COLO829 (cell line): ENCODE measurements around the gene ISOC2.
"Not testable (repeated sequence)": the region's sequence is repeated elsewhere in the genome, so short reads cannot be mapped to it uniquely, and the experiment has no call there.

Source experiments
- DNase-seq: peaks from one replicate; pipeline ENCODE4 v3.0.0; 2012; ENCODE audit warnings: low spot score

ISOC2 gene, protein sequence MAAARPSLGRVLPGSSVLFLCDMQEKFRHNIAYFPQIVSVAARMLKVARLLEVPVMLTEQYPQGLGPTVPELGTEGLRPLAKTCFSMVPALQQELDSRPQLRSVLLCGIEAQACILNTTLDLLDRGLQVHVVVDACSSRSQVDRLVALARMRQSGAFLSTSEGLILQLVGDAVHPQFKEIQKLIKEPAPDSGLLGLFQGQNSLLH

DNA sequence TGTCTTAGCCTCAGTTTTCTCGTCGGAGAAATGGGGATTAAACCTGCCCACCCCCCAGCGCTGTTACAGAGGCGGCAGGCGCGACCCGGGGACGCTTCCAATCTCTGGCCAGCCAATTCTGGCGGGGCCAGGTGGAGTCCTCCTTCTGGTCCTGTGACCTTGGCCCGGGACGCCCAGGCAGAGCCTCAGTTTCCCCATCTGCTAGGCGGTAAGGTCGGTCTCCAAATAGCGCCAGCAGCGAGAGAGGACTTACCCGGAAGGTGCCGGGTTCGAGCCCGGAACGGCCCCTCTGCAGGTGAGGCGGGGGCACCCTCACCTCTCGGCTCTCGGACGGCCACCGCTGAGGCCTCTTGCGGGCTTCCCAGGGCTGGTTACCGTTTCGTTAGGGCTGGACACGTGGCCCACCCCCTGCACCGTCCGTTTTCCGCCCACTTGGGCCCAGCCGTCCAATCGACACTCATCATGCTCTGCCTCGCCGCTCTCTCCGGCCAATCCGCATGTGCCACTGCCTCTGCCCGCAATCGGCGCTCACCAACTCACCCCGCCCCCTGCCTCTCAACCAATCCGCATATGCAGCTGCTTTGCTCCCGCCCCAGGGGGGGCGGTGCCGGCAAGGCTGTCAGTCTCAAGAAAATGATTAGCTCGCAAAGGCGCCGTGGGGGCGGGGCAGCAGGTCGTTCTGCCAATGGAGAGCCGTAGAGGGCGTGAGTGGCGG is at the start of gene ISOC2:
TSS of gene ISOC2 (minus strand) at position 384 of the 715 bp plus-strand sequence. CDS start 5,156 bp downstream, outside the sequence.
- peak; percentile 98 for DNase-seq

DNA sequence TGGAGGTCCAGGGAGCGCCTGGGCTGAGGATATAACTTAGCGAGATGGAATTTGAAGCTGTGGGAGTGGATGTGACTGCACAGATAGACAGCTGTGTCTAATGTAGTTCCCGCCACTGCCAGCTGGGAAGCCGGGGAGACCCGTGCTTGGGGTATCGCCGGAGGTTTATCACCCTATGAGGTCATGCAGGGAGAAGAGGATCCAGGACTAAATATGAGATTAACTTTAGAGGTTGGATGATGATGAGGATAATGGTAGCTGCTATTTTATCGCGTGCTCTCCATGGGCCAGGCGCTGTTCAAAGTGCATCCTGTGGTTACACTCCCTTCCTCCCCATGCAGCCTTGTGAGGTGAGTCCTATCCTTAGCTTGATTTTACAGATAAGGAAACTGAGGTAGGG is 46.7 kb upstream of the ISOC2 start:
- DNase-seq = no peak

DNA sequence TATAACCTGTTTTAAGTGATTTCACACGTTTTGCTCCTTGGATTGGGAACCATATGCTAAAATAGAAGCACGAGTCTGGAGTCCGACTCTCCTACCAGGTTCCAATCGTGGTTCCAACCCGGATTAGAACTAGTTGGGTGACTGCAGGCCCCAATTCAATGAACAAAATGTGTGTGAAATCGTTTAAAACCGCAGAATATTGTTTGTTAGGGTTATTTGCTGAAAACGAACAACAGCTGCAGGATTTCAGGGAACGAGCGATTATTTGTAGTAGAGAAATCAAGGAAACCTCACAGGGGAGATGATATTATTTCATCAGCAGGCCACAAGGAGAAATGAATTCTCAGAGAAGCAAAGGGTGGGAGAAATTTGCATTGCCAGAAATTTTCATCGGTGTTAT is 43.5 kb upstream of the ISOC2 start:
- DNase-seq = no peak

DNA sequence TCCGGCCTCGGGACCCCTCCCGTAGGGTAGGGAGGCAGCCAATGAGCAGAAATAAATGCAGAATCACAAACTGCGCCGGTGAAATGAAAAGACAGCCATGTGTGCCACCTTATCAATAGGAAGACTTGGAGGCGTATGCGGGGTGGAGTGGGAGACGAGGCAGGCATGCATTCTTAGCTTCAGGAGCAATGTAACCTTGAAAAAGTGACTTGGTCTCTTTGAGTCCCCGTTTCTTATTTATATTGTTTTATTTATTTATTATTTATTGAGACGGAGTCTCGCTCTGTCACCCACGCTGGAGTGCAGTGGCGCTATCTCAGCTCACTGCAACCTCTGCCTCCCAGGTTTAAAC is 42.8 kb upstream of the ISOC2 start:
- no peak for DNase-seq

DNA sequence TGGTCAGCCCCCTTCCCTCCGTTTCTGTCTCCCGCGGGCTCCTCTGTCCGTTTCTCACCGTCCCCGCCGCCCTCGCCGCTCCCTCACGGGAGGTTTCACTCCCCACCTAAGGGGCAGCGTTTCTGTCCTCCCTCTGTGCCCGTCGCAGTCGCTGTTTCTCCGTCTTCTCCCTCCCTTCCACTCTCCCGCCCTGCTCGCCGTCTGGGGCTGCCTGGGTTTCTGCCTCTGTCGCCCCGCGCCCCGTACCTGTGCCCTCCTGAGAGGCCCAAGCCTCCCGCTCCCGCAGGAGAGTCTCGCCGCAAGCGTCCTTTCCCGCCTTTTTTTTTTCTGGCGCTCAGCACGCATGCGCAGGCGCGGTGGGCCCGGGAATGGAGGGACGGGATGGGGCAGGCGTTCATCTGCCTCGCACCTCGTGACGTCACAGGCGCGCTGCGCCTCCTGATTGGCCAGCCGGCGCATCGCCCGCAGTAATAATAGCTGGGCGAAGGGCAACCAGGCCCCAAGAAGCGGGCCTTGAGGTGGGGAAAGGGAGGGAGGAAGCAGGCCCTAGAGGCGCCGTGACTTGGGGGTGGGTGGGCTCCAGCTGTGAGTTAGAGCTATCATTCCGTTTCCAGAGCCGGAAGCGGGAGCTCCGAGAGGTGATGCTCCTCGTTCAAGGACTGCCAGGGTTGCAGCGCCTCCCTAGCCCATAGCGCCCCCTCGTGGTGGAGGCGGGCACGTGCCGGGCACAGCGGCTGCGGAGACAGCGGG is 42.2 kb upstream of the ISOC2 start:
- DNase-seq = peak; percentile 98

DNA sequence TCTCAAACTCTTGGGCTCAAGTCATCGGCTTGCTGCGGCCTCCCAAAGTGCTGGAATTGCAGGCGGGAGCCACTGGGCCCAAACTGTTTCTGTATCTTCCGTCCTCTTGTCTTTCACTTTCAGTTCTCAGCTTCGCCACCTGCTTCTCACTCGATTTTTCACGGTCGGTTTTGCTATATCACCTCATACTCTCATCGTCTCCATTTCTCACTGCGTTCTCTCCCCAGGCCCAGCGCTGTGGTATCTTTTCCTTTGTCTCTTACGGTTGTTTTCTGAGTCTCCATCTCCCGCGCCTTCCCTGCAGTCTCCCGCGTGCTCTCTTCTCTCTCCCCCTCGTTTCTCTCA is 41.7 kb upstream of the ISOC2 start:
- no peak for DNase-seq

DNA sequence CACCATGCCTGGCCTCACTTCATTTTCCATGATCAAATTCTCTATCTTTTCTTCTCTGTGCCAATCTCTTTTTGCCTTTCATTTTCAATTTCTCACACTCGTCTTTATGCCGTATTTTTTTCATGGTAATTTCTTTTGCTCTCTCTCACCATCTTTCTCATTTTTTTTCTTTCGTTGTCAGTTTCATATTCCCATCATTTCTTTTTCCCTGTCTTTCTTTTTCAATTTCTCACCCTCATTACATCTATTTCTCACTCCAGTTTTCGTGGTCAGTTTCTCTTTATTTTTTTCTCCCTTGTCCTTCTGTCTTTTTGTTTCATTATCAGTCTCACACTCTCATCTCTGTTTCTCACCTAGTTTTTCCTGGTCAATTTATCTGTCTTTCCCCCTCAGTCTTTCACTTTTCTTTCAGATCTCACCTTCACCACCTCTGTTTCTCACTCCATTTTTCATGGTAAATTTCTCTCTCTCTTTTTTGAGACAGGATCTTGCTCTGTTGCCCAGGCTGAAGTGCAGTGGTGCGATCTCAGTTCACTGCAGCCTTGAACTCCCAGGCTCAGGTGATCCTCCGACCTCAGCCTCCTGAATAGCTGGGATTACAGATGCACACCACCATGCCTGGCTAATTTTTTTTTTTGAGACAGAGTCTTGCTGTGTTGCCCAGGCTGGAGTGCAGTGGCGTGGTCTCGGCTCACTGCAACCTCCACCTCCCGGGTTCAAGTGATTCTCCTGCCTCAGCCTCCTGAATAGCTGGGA is 40.9 kb upstream of the ISOC2 start:
- no peak for DNase-seq

DNA sequence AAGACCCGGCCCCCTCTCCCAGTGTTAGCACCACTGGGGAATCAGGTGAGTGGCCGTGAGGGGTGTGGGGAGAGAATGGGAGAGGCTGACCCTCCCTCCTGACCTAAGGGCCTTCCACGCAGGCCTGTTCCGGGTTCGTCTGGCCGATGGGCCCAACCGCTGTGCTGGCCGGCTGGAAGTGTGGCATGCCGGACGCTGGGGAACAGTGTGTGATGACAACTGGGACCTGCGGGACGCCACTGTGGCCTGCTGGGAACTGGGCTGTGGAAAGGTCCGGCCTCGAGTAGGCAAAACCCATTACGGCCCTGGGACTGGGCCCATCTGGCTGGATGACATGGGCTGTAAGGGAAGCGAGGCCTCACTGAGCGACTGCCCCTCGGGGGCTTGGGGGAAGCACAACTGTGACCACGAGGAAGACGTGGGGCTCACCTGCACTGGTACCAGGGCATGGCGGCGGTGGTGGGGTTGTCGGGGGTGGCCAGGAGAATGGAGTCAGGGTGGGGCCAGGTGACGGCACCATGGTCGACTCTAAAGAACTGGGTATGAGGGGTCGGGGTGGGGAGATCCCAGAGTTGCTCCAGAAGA is 39.0 kb upstream of the ISOC2 start:
- no peak for DNase-seq

DNA sequence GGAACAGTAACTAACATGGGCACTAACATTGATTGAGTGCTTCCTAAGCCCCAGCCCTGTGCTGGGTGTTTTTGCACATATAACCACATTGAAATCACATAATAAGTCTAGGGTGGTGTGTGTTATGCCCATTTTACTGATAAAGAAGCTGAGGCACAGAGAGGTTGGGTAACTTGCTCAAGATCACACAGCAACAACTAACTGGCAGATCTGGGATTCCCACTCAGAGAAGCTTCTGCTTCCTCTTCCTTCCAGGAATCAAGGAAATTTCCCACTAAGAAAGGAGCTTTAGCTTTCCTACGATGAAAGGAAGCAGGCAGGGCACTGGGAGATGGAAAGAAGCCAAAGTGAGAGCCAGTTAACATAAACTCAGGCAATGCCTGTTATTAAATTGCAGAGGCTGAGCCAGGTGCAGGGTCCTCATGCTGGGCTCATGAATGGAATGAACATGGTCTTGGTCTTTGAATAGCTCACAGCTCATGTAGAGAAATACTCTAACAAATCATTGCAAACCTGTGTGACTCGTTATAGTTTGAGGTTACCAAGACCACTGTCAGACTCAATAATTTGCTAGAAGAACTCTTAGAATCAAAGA is 36.9 kb upstream of the ISOC2 start:
- DNase-seq = no peak

DNA sequence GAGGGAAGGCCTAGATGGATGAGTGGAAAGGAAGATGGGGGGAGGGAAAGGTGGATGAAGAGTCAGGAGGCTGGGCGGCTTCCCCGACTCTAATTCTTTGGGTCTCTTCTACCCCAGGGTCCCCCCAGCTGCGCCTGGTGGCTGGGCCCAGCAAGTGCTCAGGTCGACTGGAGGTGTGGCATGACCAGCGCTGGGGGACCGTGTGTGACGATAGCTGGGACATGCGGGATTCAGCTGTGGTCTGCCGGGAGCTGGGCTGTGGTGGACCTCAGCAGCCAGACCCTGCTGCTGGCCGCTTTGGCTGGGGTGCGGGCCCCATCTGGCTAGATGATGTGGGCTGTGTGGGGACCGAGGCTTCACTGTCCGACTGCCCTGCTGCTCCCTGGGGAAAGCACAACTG is 36.3 kb upstream of the ISOC2 start:
- DNase-seq = no peak

DNA sequence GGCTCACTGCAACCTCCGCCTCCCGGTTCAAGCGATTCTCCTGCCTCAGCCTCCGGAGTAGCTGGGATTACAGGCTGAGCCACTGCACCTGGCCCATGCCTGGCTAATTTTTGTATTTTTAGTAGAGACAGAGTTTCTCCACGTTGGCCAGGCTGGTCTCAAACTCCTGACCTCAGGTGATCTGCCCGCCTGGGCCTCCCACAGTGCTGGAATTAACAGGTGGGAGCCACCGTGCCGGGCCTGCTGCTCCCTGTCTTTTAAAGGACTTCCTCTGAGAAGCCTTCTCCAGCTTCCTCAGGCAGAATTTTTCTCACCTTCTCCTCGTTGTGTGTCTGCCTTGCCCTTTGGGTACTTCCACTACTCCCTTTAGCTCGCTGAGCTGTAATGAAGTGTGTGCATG is 35.4 kb upstream of the ISOC2 start:
- DNase-seq = not testable (repeated sequence)

DNA sequence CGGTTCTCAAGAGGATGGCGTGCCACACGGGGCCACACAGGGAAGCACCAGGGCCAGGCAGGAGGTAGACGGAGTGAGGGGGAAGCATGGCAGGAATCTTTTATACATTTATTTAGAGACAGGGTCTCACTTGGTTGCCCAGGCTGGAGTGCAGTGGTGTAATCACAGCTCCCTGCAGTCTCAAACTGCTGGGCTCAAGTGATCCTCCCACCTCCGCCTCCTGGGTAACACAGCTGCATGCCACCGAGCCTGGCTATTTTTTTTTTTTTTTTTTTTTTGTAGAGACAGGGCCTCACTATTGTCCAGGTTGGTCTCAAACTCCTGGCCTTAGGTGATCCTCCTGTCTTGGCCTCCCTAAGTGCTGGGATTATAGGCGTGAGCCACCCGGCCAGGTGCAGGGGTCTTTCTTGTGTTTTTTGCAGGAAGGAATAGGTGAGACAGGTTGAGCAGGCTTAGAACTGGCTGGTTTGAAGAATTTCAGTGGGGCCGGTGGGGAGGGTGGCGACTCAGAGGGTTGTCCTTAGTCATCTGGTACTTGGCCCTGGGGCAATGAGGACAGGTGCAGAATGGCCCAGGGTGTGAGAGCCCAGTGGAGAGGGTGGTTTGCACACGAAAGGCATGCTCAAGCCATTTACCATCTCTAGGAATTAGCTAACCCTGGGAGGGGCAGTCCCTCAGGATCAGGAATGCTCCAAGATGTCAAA is 34.4 kb upstream of the ISOC2 start:
- DNase-seq = no peak

DNA sequence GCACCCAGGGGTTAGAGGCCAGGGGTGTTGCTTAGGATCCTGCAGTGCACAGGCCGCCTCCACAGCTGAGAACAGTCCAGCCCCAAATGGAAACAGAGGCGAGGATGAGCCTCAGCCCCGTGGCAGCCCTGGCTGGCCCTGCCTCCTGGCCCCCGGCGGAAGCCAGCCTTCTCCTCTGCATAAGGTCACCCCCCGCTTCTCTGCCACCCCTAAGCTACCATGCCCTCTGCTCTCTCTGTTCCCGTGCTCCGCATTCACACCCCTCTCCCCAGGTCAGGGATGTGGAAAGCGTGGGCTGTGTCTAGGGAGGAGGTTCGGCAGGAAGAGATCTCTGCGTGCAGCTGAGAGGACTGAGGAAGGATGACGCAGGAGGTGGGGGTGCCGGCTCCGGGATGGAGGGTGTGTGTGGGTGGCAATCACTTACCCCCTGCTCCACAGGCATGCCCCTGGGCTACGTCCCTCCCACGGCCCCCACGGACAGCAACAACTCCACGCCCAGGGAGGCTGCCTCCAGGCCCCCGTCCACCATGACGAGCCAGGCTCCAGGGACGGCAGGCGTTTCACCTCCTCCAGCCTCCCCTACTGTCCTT is 32.8 kb upstream of the ISOC2 start:
- DNase-seq = no peak

DNA sequence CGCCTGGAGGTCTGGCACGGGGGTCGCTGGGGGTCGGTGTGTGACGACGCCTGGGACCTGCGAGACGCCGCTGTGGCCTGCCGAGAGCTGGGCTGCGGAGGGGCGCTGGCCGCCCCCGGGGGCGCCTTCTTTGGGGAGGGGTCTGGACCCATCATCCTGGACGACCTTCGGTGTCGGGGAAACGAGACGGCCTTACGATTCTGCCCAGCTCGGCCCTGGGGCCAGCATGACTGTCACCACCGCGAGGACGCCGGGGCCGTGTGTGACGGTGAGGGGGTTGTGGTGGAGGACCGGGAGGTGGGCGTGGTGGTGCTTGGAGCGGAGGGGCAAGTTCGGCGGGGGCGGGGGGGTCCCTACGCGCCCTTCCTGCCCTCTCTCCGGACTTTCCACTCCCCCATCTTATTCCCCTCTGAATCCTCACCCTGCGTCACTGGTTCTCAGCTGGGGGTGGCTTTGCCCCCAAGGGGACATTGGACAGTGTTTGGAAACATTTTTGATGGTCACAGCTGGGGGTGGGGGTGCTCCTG is 32.3 kb upstream of the ISOC2 start:
- DNase-seq = no peak

DNA sequence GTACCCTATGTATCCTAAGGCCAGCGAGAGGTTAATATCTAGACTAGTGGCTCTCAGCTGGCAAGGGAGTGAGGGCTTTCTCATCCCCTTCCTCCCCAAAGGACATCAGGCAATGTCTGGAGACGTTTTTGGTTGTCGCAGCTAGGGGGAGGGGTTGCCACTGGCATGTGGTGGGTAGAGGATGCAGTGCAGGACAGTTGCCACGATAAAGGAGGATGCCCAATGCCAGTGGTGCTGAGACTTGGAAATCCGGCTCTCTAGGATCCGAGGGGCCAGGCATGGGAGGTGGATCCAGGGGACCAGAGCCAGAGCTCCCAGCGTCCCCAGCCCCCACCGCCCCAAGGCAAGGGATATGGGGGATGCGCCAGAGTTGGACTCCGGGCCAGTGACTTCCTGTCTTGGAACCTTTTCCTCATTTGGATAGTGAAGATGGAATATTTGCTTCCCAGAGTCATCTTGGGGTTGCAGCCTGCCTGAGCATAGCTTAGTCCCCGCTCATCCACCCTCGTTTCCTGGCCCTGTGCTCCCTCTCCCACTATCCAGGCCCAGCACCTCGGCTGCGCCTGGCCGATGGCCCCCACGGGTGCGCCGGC is 31.7 kb upstream of the ISOC2 start:
- no peak for DNase-seq

DNA sequence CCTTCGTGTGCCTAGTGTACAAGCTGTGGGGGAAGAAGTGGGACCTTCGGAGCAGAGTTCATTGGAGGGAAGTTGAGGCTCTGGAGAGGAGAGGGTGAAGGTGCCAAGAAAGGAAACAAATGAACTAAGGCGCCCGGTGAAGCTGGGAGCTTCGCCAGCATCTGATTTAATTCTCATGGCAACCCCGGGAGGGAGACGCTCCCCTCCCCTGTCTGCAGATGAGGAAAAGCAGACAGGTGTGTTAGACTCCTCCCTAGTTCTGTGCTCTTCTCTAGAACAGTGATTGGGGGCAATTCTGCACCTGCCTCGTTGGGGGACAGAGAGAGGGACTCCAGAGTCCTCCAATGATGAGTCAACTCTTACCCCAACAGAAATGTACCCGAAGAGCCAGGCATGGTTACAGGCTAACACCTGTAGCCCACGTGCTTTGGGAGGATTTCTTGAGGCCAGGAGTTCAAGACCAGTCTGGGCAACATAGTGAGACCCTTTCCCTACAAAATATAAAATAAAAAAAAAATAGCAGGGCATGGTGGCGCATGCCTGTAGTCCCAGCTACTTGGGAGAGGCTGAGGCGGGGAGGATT is 31.0 kb upstream of the ISOC2 start:
- no peak for DNase-seq

DNA sequence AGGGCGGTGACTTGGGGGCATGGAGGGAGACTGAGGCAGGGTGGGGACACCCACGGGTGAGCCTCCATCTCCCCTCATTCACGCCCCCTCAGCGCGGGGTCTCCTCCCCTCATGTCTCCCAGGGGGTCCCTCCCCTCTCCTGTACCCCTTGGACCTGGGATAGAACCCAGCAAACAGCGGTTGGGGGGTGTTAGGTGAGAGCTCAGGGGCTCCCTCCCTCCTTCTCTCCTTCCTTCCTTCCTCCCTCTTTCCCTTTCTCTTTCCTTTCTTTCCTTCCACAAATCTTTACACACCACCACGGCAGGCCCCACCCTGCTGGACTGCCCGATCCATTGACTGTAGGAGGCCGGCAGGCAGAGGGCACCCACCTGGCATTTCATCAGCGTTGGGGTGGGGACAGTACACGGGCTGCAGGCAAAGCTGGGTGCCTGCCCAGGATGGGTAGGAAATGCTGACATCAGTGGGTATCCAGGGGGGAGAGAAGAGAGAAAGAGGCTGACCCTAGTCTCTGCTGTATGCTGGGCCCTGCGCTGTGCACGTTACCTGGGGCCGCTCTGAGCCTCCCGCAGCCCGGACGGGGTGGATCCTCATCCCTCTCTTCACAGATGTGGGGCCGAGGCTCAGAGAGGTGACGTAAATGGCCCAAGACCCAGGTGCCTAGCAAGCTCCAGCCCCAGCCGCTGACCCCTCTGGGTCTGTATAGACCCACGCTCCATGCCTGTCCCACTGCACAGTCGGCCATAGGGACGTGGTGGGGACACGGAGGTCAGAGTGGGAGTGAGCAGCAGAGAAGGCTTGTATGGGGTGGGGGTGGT is 30.3 kb upstream of the ISOC2 start:
- DNase-seq = no peak

DNA sequence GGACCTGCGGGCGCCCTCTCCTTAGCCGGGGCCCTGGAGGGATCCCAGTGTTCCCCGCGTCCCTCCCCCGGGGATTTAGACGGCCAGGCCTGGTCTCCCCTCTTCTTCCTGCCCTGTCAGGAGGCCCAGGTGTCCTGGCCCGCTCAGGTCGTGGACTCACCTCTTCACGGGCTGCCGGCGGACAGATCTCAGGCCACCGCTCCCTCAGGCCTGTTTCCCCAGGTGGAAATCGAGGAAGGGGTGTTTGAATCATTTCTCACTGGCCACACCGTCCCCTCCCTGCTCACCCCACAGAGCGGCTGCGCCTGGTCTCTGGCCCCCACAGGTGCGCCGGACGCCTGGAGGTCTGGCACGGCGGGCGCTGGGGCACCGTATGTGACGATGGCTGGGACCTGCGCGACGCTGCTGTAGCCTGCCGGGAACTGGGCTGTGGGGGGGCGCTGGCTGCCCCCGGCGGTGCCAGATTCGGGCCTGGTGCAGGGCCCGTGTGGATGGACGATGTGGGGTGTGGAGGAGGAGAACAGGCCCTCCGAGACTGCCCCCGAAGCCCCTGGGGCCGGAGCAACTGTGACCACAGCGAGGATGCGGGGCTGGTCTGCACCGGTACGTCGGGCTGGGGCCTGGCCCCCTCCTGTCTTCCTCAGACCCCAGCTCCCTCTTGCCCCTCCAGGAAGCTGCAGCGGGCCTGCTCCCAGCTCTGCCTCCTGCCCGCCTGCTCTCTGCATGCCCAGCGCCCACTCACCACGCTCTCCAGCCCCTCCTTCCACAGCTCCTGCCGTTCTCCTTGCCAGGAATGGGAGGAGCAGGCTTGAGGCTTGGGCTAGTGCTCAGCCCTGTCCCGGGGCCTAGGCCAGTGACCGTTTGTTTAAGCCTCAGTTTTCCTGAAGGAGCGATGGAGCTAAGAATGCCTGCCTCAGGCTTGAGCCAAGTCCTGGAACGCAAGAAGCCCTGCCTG is 29.3 kb upstream of the ISOC2 start:
- no peak for DNase-seq
